Loucy (cell line): ENCODE data around the gene NFASC.

ENCODE experiments used
- H2AFZ ChIP-seq: fragments of 200-600 bp; sonication (generic); 2 replicates; pipeline ENCODE4 v1.6.0; 2016; ENCODE audit warnings: antibody characterized with exemption, mild to moderate bottlenecking, low read length, moderate library complexity
- H3F3A ChIP-seq: fragments of 200-600 bp; 2 replicates; pipeline ENCODE4 v1.6.0; 2016; ENCODE audit warnings: antibody characterized with exemption, low read depth, mild to moderate bottlenecking
- H3K27me3 ChIP-seq: fragments of 200-600 bp; sonication (generic); 2 replicates; pipeline ENCODE4 v1.6.1; 2014; ENCODE audit warnings: low read length, mild to moderate bottlenecking; ENCODE audit not compliant: insufficient read depth, poor library complexity, severe bottlenecking
- H3K36me3 ChIP-seq: fragments of 200-600 bp; sonication (generic); 2 replicates; pipeline ENCODE4 v1.6.1; 2016; ENCODE audit warnings: low read length; ENCODE audit not compliant: insufficient read depth
- H3K4me1 ChIP-seq: fragments of 200-600 bp; sonication (generic); 2 replicates; pipeline ENCODE4 v1.5.1; 2014; ENCODE audit warnings: low read length, mild to moderate bottlenecking; ENCODE audit not compliant: insufficient read depth, poor library complexity, severe bottlenecking
- H3K4me2 ChIP-seq: fragments of 200-600 bp; sonication (generic); 2 replicates; pipeline ENCODE4 v1.6.0; 2014; ENCODE audit warnings: antibody characterized with exemption, low read length, low read depth, mild to moderate bottlenecking; ENCODE audit not compliant: poor library complexity, severe bottlenecking
- H3K4me3 ChIP-seq: fragments of 200-600 bp; sonication (generic); 2 replicates; pipeline ENCODE4 v1.5.1; 2014; ENCODE audit warnings: low read length, mild to moderate bottlenecking, mixed read lengths; ENCODE audit not compliant: poor library complexity, severe bottlenecking
- H3K79me2 ChIP-seq: fragments of 200-600 bp; sonication (generic); 2 replicates; pipeline ENCODE4 v1.6.1; 2014; ENCODE audit warnings: low read length; ENCODE audit not compliant: insufficient read depth
- H3K9ac ChIP-seq: fragments of 200-600 bp; sonication (generic); 2 replicates; pipeline ENCODE4 v1.6.0; 2014; ENCODE audit warnings: mild to moderate bottlenecking, low read depth, low read length, moderate library complexity; ENCODE audit not compliant: poor library complexity, severe bottlenecking
- H3K9me2 ChIP-seq: fragments of 200-600 bp; sonication (generic); replicated peaks from 2 replicates; pipeline ENCODE4 v1.6.1; 2016; ENCODE audit warnings: low read depth, low read length, mixed read lengths
- H3K9me3 ChIP-seq: fragments of 200-600 bp; sonication (generic); 2 replicates; pipeline ENCODE4 v1.6.1; 2014; ENCODE audit warnings: mild to moderate bottlenecking, antibody characterized with exemption, low read length, low read depth; ENCODE audit not compliant: insufficient read depth
- H4K20me1 ChIP-seq: fragments of 200-600 bp; sonication (generic); 2 replicates; pipeline ENCODE4 v1.6.0; 2014; ENCODE audit warnings: antibody characterized with exemption, low read length, mild to moderate bottlenecking; ENCODE audit not compliant: insufficient read depth, poor library complexity, severe bottlenecking
- CTCF ChIP-seq: fragments of 200-600 bp; sonication (generic); conservative IDR thresholded peaks from 2 replicates; pipeline ENCODE4 v1.5.1; 2014; ENCODE audit warnings: mild to moderate bottlenecking, antibody characterized with exemption, low read length
- EZH2phosphoT487 ChIP-seq: fragments of 200-600 bp; IDR thresholded peaks from 2 replicates; pipeline ENCODE4 v1.6.1; 2018; ENCODE audit warnings: antibody characterized with exemption, mild to moderate bottlenecking, moderate library complexity, borderline replicate concordance

NFASC gene

DNA sequence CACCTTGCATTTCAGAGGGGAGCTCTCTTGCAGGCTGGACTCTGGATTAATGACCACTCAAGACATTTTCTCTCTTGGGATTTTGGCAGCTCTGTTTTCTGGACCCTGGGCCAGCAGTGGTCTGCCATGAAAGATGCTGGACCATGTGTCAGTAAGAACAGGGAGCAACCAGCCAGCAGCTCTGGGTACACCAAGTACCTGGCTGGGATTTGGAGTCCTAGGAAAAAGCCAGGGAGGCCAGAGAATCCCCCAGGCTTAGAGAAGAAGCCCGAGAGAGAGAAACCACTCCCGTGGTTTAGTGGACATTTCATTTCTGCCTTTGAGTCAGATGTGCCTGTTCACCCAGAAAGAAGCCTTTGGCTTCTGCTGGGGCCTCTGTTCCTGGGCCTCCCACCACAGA is 2.5 kb downstream of the NFASC start:
- no peaks in the 10 kb centered on the region for H3K9me3 ChIP-seq
- TF ChIP-seq EZH2phosphoT487 = no peak
- TF ChIP-seq CTCF = no peak
- H3F3A ChIP-seq = no peaks in the 10 kb centered on the region
- no peaks in the 10 kb centered on the region for H4K20me1 ChIP-seq
- no peaks in the 10 kb centered on the region for H3K36me3 ChIP-seq
- H3K4me2 ChIP-seq = no peak overlapping the region
- H3K4me3 ChIP-seq = no peak overlapping the region
- H3K9me2 ChIP-seq = no peaks in the 10 kb centered on the region
- no peak overlapping the region for H2AFZ ChIP-seq
- no peaks in the 10 kb centered on the region for H3K27me3 ChIP-seq
- no peaks in the 10 kb centered on the region for H3K79me2 ChIP-seq
- no peak overlapping the region for H3K9ac ChIP-seq
- H3K4me1 ChIP-seq = no peaks in the 10 kb centered on the region

DNA sequence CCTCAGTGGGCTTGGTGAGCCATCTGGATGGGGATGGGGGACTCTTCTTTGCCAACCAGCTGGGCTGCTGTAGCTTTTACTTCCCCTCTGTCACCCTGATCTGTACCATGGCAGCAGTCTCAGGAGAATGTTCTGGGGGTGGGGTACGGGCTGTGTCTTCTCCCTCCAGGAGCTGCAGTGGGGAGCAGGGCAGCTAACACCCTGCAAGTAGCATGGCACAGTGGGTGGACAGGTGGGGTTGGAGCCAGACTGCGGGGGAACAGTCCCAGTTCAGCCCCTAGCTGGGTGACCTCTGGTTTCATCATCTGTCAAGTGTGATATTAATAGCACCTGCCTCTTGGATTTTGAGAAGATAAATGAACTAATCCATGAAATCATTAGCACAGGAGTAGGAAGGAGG is 3.1 kb downstream of the NFASC start:
- no peaks in the 10 kb centered on the region for H3K36me3 ChIP-seq
- H3K9me2 ChIP-seq = no peaks in the 10 kb centered on the region
- H3F3A ChIP-seq = no peaks in the 10 kb centered on the region
- H2AFZ ChIP-seq = no peak overlapping the region
- H3K4me2 ChIP-seq = no peak overlapping the region
- H3K4me1 ChIP-seq = no peaks in the 10 kb centered on the region
- H3K9me3 ChIP-seq = no peaks in the 10 kb centered on the region
- H3K27me3 ChIP-seq = no peaks in the 10 kb centered on the region
- H3K4me3 ChIP-seq = no peak overlapping the region
- no peak overlapping the region for H3K9ac ChIP-seq
- no peak for TF ChIP-seq CTCF
- no peak for TF ChIP-seq EZH2phosphoT487
- H4K20me1 ChIP-seq = no peaks in the 10 kb centered on the region
- H3K79me2 ChIP-seq = no peaks in the 10 kb centered on the region

- Histone ChIP-seq H3K36me3 (no peaks in the 10 kb centered on the region), H3K9ac (no peak overlapping the region), H3K79me2 (no peaks in the 10 kb centered on the region), H3K9me3 (no peaks in the 10 kb centered on the region), H4K20me1 (no peaks in the 10 kb centered on the region), H3K4me1 (no peaks in the 10 kb centered on the region), H3K4me3 (no peak overlapping the region), H2AFZ (no peak overlapping the region), H3K27me3 (no peaks in the 10 kb centered on the region), H3K9me2 (no peaks in the 10 kb centered on the region), H3F3A (no peaks in the 10 kb centered on the region), H3K4me2 (no peak overlapping the region)
- TF ChIP-seq CTCF (no peak), EZH2phosphoT487 (no peak)
These were observed 3.6 kb downstream of the NFASC start for GRCh38 chr1:204874274-204874673.
